Smooth muscle cell (in vitro differentiated cells): Measurements from ENCODE around the gene WDTC1. TPM values are rescaled to one million over a fixed set of nuclear protein-coding genes. Genes with fewer than 3 reads are reported as not detected.
A peak's percentile ranks its signal among the peaks of the same experiment; 100 is the strongest.

ENCODE experiments used
- DNase-seq: peaks from one replicate; lab custom pipeline; 2025; ENCODE audit not compliant: unreplicated experiment; lab: John Stamatoyannopoulos, UW
- H2AFZ ChIP-seq: fragments of 200-600 bp; sonication (generic); 2 replicates; pipeline ENCODE4 v1.6.0; 2016; ENCODE audit warnings: antibody characterized with exemption, low read depth, mild to moderate bottlenecking
- H3F3A ChIP-seq: fragments of 200-600 bp; sonication (generic); 2 replicates; pipeline ENCODE4 v1.6.0; 2017; ENCODE audit warnings: antibody characterized with exemption, low read depth
- H3K27ac ChIP-seq: fragments of 200-600 bp; sonication (generic); 2 replicates; pipeline ENCODE4 v1.5.1; 2016; ENCODE audit warnings: low read depth, mild to moderate bottlenecking
- H3K27me3 ChIP-seq: fragments of 200-600 bp; sonication (generic); 2 replicates; pipeline ENCODE4 v1.6.1; 2016; ENCODE audit warnings: low read depth, mild to moderate bottlenecking
- H3K36me3 ChIP-seq: fragments of 200-600 bp; sonication (generic); 2 replicates; pipeline ENCODE4 v1.5.1; 2016; ENCODE audit warnings: low read depth
- H3K4me1 ChIP-seq: fragments of 200-600 bp; sonication (generic); 2 replicates; pipeline ENCODE4 v1.5.1; 2016; ENCODE audit warnings: low read depth
- H3K4me2 ChIP-seq: fragments of 200-600 bp; sonication (generic); 2 replicates; pipeline ENCODE4 v1.6.0; 2016; ENCODE audit warnings: mild to moderate bottlenecking
- H3K4me3 ChIP-seq: fragments of 200-600 bp; sonication (generic); 2 replicates; pipeline ENCODE4 v1.5.1; 2016; ENCODE audit warnings: mild to moderate bottlenecking
- H3K79me2 ChIP-seq: fragments of 200-600 bp; sonication (generic); 2 replicates; pipeline ENCODE4 v1.6.0; 2016; ENCODE audit warnings: low read depth, mild to moderate bottlenecking
- H3K9ac ChIP-seq: fragments of 200-600 bp; sonication (generic); 2 replicates; pipeline ENCODE4 v1.6.0; 2016; ENCODE audit warnings: low read depth
- H3K9me3 ChIP-seq: fragments of 200-600 bp; sonication (generic); replicated peaks from 2 replicates; pipeline ENCODE4 v1.5.1; 2016; ENCODE audit warnings: low read depth
- H4K20me1 ChIP-seq: fragments of 200-600 bp; sonication (generic); 2 replicates; pipeline ENCODE4 v1.6.0; 2016; ENCODE audit warnings: low read depth
- CTCF ChIP-seq: fragments of 200-600 bp; sonication (generic); IDR thresholded peaks from 2 replicates; pipeline ENCODE4 v1.5.1; 2017; ENCODE audit warnings: borderline replicate concordance, mild to moderate bottlenecking, antibody characterized with exemption; ENCODE audit not compliant: insufficient read depth, poor library complexity, severe bottlenecking
- WGBS: methylation state at CpG from one replicate; pipeline ENCODE4 v1.1.7; 2016; ENCODE audit warnings: low lambda C conversion rate; 5-methylcytosine and 5-hydroxymethylcytosine counted together
- polyA plus RNA-seq: library from polyadenylated mRNA; unstranded; fragments of >200 nt; fragmentation: Nextera tagmentation; extraction: Ambion mirVana; gene quantifications from 2 replicates; pipeline ENCODE4 v1.2.1, GENCODE V29; 2016
- total RNA-seq: library from RNA; depleted of rRNA; stranded (reverse); fragments of >200 nt; gene quantifications from 2 replicates; pipeline ENCODE4 v1.2.3, GENCODE V29; 2014

The WDTC1 gene
- total and polyA plus RNA-seq, 2 experiments from 2014 or later = 5.4 to 10.3 TPM

DNA sequence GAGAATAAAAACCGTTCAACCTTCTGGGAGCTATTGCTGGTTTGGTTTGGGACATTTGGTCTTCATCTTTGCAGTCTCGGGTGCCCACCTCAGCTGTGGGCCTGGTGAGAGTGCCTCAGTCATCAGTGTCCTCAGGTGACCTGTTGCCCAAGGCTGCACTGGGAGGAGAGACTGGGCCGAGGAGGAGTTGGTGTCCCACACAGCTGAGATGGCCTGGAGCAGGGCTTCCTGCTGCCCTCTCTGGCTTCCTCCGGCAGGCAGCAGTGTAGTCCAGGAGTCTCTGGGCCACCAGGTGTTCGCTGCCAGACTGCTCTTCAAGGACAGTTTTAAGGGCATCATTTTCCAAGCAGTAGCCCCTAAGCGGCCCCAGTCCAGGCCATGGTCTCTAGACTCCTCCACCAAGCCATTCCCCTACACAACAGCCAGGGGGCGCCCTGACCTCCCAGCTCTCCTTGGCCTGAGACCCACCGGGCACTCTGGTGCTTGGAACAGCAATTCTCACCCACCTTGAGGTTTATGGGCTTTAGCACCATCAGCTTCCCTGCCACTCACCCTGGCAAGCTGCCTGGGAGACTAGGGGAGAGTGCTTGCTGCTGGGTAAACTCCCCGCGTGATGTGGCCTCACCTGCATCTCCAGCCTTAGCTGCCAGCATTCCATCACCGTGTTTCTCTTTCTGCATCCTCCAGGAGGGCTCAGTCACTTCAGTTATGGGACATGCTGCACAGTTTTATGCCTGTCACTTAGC, 98.3 kb downstream of the WDTC1 start:
- no peak for DNase-seq
- TF ChIP-seq CTCF = peak; percentile 78
- no peaks in the 10 kb centered on the region for H3F3A ChIP-seq
- H3K4me2 ChIP-seq = no peak overlapping the region
- no peaks in the 10 kb centered on the region for H3K9me3 ChIP-seq
- H3K36me3 ChIP-seq = no peaks in the 10 kb centered on the region
- no peak overlapping the region for H3K9ac ChIP-seq
- H3K4me3 ChIP-seq = no peak overlapping the region
- H3K79me2 ChIP-seq = peaks cover 29% of the 10 kb centered on the region
- H3K27me3 ChIP-seq = no peaks in the 10 kb centered on the region
- H3K4me1 ChIP-seq = no peaks in the 10 kb centered on the region
- H2AFZ ChIP-seq = no peak overlapping the region
- H4K20me1 ChIP-seq = peaks cover 29% of the 10 kb centered on the region
- H3K27ac ChIP-seq = no peak overlapping the region
- 76% methylated on average over 11 of the region's 11 CpGs for WGBS

DNA sequence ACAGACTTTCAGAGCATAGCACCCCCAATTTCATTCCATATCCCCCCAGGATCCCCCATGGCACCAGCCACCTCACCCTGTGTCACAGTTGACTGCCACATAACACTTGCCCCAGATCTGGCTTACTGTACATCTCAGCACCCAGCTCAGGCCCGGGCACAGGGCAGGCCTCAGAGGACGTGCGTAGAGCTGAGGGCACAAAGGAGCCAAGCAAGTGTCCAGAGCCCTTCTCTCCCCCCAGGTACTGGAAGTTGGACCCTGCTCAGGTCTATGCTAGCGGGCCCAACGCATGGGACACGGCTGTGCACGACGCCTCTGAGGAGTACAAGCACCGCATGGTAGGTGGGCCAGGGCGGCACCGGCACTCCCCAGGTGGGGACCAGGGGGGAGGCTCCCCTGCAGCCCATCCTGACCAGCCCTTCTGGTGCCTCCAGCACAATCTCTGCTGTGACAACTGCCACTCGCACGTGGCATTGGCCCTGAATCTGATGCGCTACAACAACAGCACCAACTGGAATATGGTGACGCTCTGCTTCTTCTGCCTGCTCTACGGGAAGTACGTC, 99.4 kb downstream of the WDTC1 start:
- H3K27me3 ChIP-seq = no peaks in the 10 kb centered on the region
- H3K79me2 ChIP-seq = peaks cover 18% of the 10 kb centered on the region
- WGBS = 94% methylated on average over 17 of the region's 17 CpGs
- H4K20me1 ChIP-seq = peaks cover 18% of the 10 kb centered on the region
- no peak overlapping the region for H3K4me3 ChIP-seq
- TF ChIP-seq CTCF = no peak
- H3K4me2 ChIP-seq = no peak overlapping the region
- H3K36me3 ChIP-seq = no peaks in the 10 kb centered on the region
- H3K9me3 ChIP-seq = no peaks in the 10 kb centered on the region
- H3K4me1 ChIP-seq = peaks cover under 1% of the 10 kb centered on the region
- H2AFZ ChIP-seq = no peak overlapping the region
- no peak for DNase-seq
- no peak overlapping the region for H3K27ac ChIP-seq
- no peaks in the 10 kb centered on the region for H3F3A ChIP-seq
- no peak overlapping the region for H3K9ac ChIP-seq

GRCh38 chr1:27335506-27336422, 101.3 kb downstream of the WDTC1 start:
- Histone ChIP-seq H3K9ac (no peak overlapping the region), H3K36me3 (no peaks in the 10 kb centered on the region)

More at GRCh38 chr1:27335506-27336422, 101.3 kb downstream of the WDTC1 start:
- WGBS = 93% methylated on average over 17 of the region's 17 CpGs
- peaks cover 8% of the 10 kb centered on the region for H3K4me1 ChIP-seq
- H3K27ac ChIP-seq = no peak overlapping the region
- H3F3A ChIP-seq = no peaks in the 10 kb centered on the region
- H3K4me2 ChIP-seq = no peak overlapping the region
- no peak for DNase-seq
- no peaks in the 10 kb centered on the region for H3K79me2 ChIP-seq
- H3K27me3 ChIP-seq = no peaks in the 10 kb centered on the region
- no peak overlapping the region for H3K4me3 ChIP-seq
- no peak overlapping the region for H2AFZ ChIP-seq
- H4K20me1 ChIP-seq = no peaks in the 10 kb centered on the region
- H3K9me3 ChIP-seq = no peaks in the 10 kb centered on the region
- no peak for TF ChIP-seq CTCF
